ENCODE results near the gene FNDC11. TPM values are rescaled to one million over a fixed set of nuclear protein-coding genes. Genes with fewer than 3 reads are reported as not detected.

Gene FNDC11
- total and polyA plus RNA-seq, 2 of the 13 experiments (the other 11 are each of a cell fraction or from before 2014, with no cell fraction given), result 0.07 TPM; not detected in 1

- TF ChIP-seq ZBTB25 (CRISPR knock-in tag; IDR thresholded peaks at IDR 0.05), result 0 out of 2 replicates have a peak, but pooled peaks have one; percentile 67
- no peak for TF ChIP-seq FOXP4 (CRISPR knock-in tag; IDR thresholded peaks at IDR 0.05)
- peak; percentile 56; the same call in 1 of the 2 replicates for TF ChIP-seq ZKSCAN8 (CRISPR knock-in tag; IDR thresholded peaks at IDR 0.05; ENCODE audit: borderline replicate concordance)
These were observed 27.0 kb downstream of the FNDC11 start (continued) for GRCh38 chr20:63580796-63581461.

- FAIRE-seq (no peak), ATAC-seq (no peak; the same call in 2 of the 3 replicates), DNase-seq (ENCODE audit: low spot score) (no peak)
- in situ Hi-C loops (cut with HindIII; ENCODE audit: extremely low pct_ligation_motif_present, low pct_unique_long_range_greater_than_20kb) (no loop called here), intact Hi-C loops (cut with micrococcal nuclease; ENCODE audit: unreplicated experiment) (no loop called here)
- Histone ChIP-seq H3K4me3 (replicated peaks in 1 of 3; ENCODE audit: insufficient read depth in 1 of 3, low read depth in 2 of 3, low read length in 3 of 3) (peak overlapping the region; percentile 26 to 45 (median 31); a peak in 5 of 6 replicates), H3K9me3 (ENCODE audit: low read length) (no peaks in the 10 kb centered on the region), H3K4me2 (ENCODE audit: low read depth, low read length) (peak overlapping the region; percentile 80), H3K4me1 (ENCODE audit: insufficient read depth, low read length) (peaks cover 47% of the 10 kb centered on the region), H3K36me3 (replicated peaks in 1 of 2; ENCODE audit: control insufficient read depth in 1 of 2, insufficient read depth in 2 of 2, low read length in 2 of 2) (no peaks in the 10 kb centered on the region), H3K9ac (ENCODE audit: insufficient read depth, low read depth, low read length) (0 out of 2 replicates have a peak overlapping the region, but pooled peaks have one; percentile 42), H3K27ac (ENCODE audit: extremely low read length, insufficient read depth, low read length) (no peak overlapping the region), H3K27me3 (ENCODE audit: control insufficient read depth in 1 of 2, insufficient read depth in 2 of 2, low read length in 2 of 2) (peaks cover 6 to 36% of the 10 kb centered on the region in 2 experiments; a peak in 3 of 5 replicates), H4K20me1 (ENCODE audit: insufficient read depth, low read length) (no peaks in the 10 kb centered on the region), H3K79me2 (ENCODE audit: insufficient read depth, low read length) (no peaks in the 10 kb centered on the region), H2AFZ (ENCODE audit: low read length) (no peak overlapping the region)
- CTCF ChIA-PET (ENCODE audit: low intra/inter-chr PET ratio, low total read pairs), result no interaction called here
- no TSS peak for BruUV-seq (replicated peaks)
- 44% methylated on average over 23 of the region's 23 CpGs for WGBS (ENCODE audit: low lambda C conversion rate)
- POLR2A ChIA-PET, result interaction anchor here (1.6 to 3.4 kb wide), 4 partner anchors 9 to 45 kb away, joined by 6 to 19 read pairs (median 8); partner anchors contain the start of genes GMEB2, HELZ2 and PTK6
- TF ChIP-seq ZNF12 (CRISPR knock-in tag; IDR thresholded peaks at IDR 0.05) (no peak), TFE3 (CRISPR knock-in tag; IDR thresholded peaks at IDR 0.05) (0 out of 2 replicates have a peak, but pooled peaks have one; percentile 20), MXD3 (CRISPR knock-in tag; IDR thresholded peaks at IDR 0.05) (peak; percentile 53; the same call in 1 of the 2 replicates), ZNF33B (CRISPR knock-in tag; IDR thresholded peaks at IDR 0.05) (0 out of 2 replicates have a peak, but pooled peaks have one; percentile 17), ZNF720 (CRISPR knock-in tag; IDR thresholded peaks at IDR 0.05) (no peak), PAXIP1 (CRISPR knock-in tag; conservative IDR thresholded peaks at IDR 0.05) (no peak), CHD4 (IDR thresholded peaks at IDR 0.05; ENCODE audit: borderline replicate concordance, low read length) (no peak), PAX8 (CRISPR knock-in tag; IDR thresholded peaks at IDR 0.05; ENCODE audit: borderline replicate concordance) (no peak)
These were observed 28.6 kb downstream of the FNDC11 start for GRCh38 chr20:63582382-63583063.

Measured in HepG2 (cell line).